ENCODE data around the gene FAM171A1. TPM values are rescaled to one million over a fixed set of nuclear protein-coding genes. Genes with fewer than 3 reads are reported as not detected.

Gene FAM171A1
- total and polyA plus RNA-seq, 2 donors (not counting 1 experiment from before 2014, with no cell fraction given) = 0.09 TPM; not detected in 1

GRCh38 chr10:15320522-15321203, 50.4 kb downstream of the FAM171A1 start:
- H4K20me1 ChIP-seq (ENCODE audit: control insufficient read depth, insufficient read depth, low read length, poor library complexity, severe bottlenecking) = no peaks in the 10 kb centered on the region
- no peak overlapping the region for H3K4me3 ChIP-seq (ENCODE audit: control extremely low read depth in 1 of 5, extremely low read depth in 1 of 5, insufficient read depth in 1 of 5, low read depth in 2 of 5, low read length in 4 of 5)
- H3K79me2 ChIP-seq (ENCODE audit: control insufficient read depth, insufficient read depth, low read length) = no peaks in the 10 kb centered on the region
- Mint-ChIP-seq H3K4me1 (no peaks in the 10 kb centered on the region), H3K9me3 (ENCODE audit: insufficient read depth) (no peaks in the 10 kb centered on the region), H3K27ac (no peak overlapping the region), H3K27me3 (peaks cover 21% of the 10 kb centered on the region), H3K4me3 (no peak overlapping the region)
- no peaks in the 10 kb centered on the region for H3K9me3 ChIP-seq (ENCODE audit: control extremely low read depth in 1 of 3, control insufficient read depth in 2 of 3, insufficient read depth in 1 of 3, low read length in 2 of 3)
- TF ChIP-seq CTCF (IDR thresholded peaks at IDR 0.05) (no peak), EZH2 (IDR thresholded peaks at IDR 0.05; ENCODE audit: borderline replicate concordance, insufficient read depth, low read depth, low read length, poor library complexity, severe bottlenecking) (no peak)
- no CpG with 5 or more reads among the region's 3 CpGs for WGBS (ENCODE audit: insufficient coverage)
- ATAC-seq (ENCODE audit: low read depth) (no peak), DNase-seq (no peak)
- no peak overlapping the region for H2AFZ ChIP-seq (ENCODE audit: insufficient read depth, low read depth, low read length, poor library complexity, severe bottlenecking)
- H3K9ac ChIP-seq (ENCODE audit: low read length) = no peak overlapping the region
- H3K36me3 ChIP-seq (replicated peaks in 1 of 2; ENCODE audit: control extremely low read depth in 1 of 2, control insufficient read depth in 1 of 2, extremely low read depth in 1 of 2, insufficient read depth in 2 of 2, low read length in 1 of 2) = no peaks in the 10 kb centered on the region
- H3K4me1 ChIP-seq (ENCODE audit: control insufficient read depth in 2 of 2, insufficient read depth in 2 of 2, low read length in 2 of 2) = no peaks in the 10 kb centered on the region
- H3K4me2 ChIP-seq (replicated peaks; ENCODE audit: low read depth, low read length, poor library complexity, severe bottlenecking) = no peak overlapping the region
- ChIA-PET POLR2A (no interaction called here), CTCF (no interaction called here)
- H3K27ac ChIP-seq (ENCODE audit: low read length in 2 of 2) = no peak overlapping the region
- intact Hi-C loops (cut with micrococcal nuclease) = no loop called here
- H3K27me3 ChIP-seq (replicated peaks in 1 of 4; ENCODE audit: control extremely low read depth in 1 of 4, control insufficient read depth in 3 of 4, insufficient read depth in 4 of 4, low read length in 3 of 4) = peaks cover 0 to 2% (median 0%) of the 10 kb centered on the region in 4 experiments

DNA sequence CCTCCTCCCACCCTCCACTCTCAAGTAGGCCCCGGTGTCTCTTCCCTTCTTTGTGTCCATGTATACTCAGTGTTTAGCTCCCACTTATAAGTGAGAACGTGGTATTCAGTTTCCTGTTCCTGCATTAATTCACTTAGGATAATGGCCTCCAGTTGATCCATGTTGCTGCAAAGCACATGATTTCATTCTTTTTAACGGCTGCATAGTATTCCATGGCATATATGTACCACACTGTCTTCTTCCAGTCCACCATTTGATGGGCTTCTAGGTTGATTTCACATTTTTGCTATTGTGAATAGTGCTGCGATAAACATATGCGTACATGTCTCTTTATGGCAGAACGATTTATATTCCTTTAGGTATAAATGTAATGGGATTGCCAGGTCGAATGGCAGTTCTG, 51.0 kb downstream of the FAM171A1 start:
- Mint-ChIP-seq H3K27me3 (peaks cover 19% of the 10 kb centered on the region), H3K9me3 (ENCODE audit: insufficient read depth) (no peaks in the 10 kb centered on the region), H3K27ac (no peak overlapping the region), H3K4me3 (no peak overlapping the region), H3K4me1 (no peaks in the 10 kb centered on the region)
- H3K9me3 ChIP-seq (ENCODE audit: control extremely low read depth in 1 of 3, control insufficient read depth in 2 of 3, insufficient read depth in 1 of 3, low read length in 2 of 3) = no peaks in the 10 kb centered on the region
- no peak overlapping the region for H2AFZ ChIP-seq (ENCODE audit: insufficient read depth, low read depth, low read length, poor library complexity, severe bottlenecking)
- H3K4me1 ChIP-seq (ENCODE audit: control insufficient read depth in 2 of 2, insufficient read depth in 2 of 2, low read length in 2 of 2) = no peaks in the 10 kb centered on the region
- H3K4me2 ChIP-seq (replicated peaks; ENCODE audit: low read depth, low read length, poor library complexity, severe bottlenecking) = no peak overlapping the region
- intact Hi-C loops (cut with micrococcal nuclease) = no loop called here
- ATAC-seq (ENCODE audit: low read depth) (no peak), DNase-seq (no peak)
- no peak overlapping the region for H3K9ac ChIP-seq (ENCODE audit: low read length)
- TF ChIP-seq EZH2 (IDR thresholded peaks at IDR 0.05; ENCODE audit: borderline replicate concordance, insufficient read depth, low read depth, low read length, poor library complexity, severe bottlenecking) (no peak), CTCF (IDR thresholded peaks at IDR 0.05) (no peak)
- H3K36me3 ChIP-seq (replicated peaks in 1 of 2; ENCODE audit: control extremely low read depth in 1 of 2, control insufficient read depth in 1 of 2, extremely low read depth in 1 of 2, insufficient read depth in 2 of 2, low read length in 1 of 2) = no peaks in the 10 kb centered on the region
- CTCF ChIA-PET = no interaction called here
- peaks cover 0 to 2% (median 0%) of the 10 kb centered on the region in 4 experiments for H3K27me3 ChIP-seq (replicated peaks in 1 of 4; ENCODE audit: control extremely low read depth in 1 of 4, control insufficient read depth in 3 of 4, insufficient read depth in 4 of 4, low read length in 3 of 4)
- H3K27ac ChIP-seq (ENCODE audit: low read length in 2 of 2) = no peak overlapping the region
- no peaks in the 10 kb centered on the region for H4K20me1 ChIP-seq (ENCODE audit: control insufficient read depth, insufficient read depth, low read length, poor library complexity, severe bottlenecking)
- WGBS (ENCODE audit: insufficient coverage) = 83% methylated on average over 3 of the region's 7 CpGs
- no peak overlapping the region for H3K4me3 ChIP-seq (ENCODE audit: control extremely low read depth in 1 of 5, extremely low read depth in 1 of 5, insufficient read depth in 1 of 5, low read depth in 2 of 5, low read length in 4 of 5)
- no peaks in the 10 kb centered on the region for H3K79me2 ChIP-seq (ENCODE audit: control insufficient read depth, insufficient read depth, low read length)
- POLR2A ChIA-PET = no interaction called here
